ENCODE results near the gene KCNQ2.

DNA sequence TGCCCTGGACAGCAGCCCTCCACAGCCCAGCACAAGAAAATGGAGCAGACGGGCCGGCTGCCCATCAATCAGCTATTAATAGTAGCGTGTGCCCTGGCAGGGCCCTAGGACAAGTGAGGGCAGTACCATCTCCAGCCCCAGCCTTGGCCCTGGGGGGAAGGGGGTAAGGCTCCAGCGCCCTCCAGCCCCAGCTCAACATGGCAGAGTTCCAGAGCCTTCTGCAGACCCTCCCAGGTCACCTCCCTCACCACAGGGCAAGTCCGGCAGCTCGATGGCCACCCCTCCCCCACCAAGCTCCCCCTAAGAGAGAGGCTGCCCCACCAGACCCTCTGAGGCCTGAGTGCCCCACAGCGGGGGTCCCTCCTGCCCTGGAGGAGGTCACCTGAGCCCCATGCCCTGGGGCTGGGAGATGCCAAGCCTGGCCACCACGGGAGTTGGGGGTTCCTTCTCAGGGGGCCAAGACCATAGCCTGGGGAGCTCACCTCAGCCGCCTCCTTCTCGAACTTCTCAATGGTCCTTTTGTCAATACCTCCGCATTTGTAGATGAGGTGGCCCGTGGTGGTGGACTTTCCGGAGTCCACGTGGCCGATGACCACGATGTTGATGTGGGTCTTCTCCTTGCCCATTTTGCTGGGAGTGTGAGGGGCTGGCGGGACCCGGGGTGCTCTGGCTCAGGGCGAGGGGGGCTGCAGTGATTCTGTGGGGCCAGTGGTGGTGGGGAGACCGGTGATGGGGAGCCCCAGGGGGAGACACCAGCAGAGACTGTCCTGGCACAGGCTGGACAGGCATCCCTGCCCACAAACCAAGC, 24.9 kb upstream of the KCNQ2 start:
- TF ChIP-seq, protein P1, sequence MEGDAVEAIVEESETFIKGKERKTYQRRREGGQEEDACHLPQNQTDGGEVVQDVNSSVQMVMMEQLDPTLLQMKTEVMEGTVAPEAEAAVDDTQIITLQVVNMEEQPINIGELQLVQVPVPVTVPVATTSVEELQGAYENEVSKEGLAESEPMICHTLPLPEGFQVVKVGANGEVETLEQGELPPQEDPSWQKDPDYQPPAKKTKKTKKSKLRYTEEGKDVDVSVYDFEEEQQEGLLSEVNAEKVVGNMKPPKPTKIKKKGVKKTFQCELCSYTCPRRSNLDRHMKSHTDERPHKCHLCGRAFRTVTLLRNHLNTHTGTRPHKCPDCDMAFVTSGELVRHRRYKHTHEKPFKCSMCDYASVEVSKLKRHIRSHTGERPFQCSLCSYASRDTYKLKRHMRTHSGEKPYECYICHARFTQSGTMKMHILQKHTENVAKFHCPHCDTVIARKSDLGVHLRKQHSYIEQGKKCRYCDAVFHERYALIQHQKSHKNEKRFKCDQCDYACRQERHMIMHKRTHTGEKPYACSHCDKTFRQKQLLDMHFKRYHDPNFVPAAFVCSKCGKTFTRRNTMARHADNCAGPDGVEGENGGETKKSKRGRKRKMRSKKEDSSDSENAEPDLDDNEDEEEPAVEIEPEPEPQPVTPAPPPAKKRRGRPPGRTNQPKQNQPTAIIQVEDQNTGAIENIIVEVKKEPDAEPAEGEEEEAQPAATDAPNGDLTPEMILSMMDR (IDR thresholded peaks at IDR 0.05) = no peak
- TF ChIP-seq POLR2A (IDR thresholded peaks at IDR 0.05) = no peak

All from adrenal gland (tissue), 5 donors.